MCF 10A (cell line): Measurements from ENCODE around the gene HOPX. TPM values are rescaled to one million over a fixed set of nuclear protein-coding genes. Genes with fewer than 3 reads are reported as not detected.
"Not testable (repeated sequence)": the region's sequence is repeated elsewhere in the genome, so short reads cannot be mapped to it uniquely, and the experiment has no call there.

Experiments used
- BruUV-seq: library from RNA; stranded (reverse); fragments of 400-500 nt; replicated peaks from 2 replicates; lab custom pipeline; 2021; lab: Mats Ljungman, UMichigan
- CTCF ChIA-PET: fragments of 300-600 bp; sonication (Branson Sonifier 250); formaldehyde crosslinking; extraction: SDS; loops from one replicate; lab custom pipeline; 2021; ENCODE audit warnings: antibody characterized with exemption, inconsistent platforms; lab: Yijun Ruan, JAX
- POLR2A ChIA-PET: fragments of 300-600, 350-650 bp; sonication (Branson Sonifier 250); formaldehyde crosslinking; extraction: SDS; loops from one replicate; lab custom pipeline; 2020; ENCODE audit warnings: antibody characterized with exemption, inconsistent platforms; lab: Yijun Ruan, JAX
- DNase-seq: peaks from one replicate; pipeline ENCODE4 v3.0.0-alpha.2; 2018; ENCODE audit not compliant: unreplicated experiment
- H3K27ac Mint-ChIP-seq: one replicate; pipeline ENCODE4 v1.8.0; 2022; ENCODE audit warnings: mild to moderate bottlenecking, low read depth, mixed read lengths; ENCODE audit not compliant: unreplicated experiment
- H3K27me3 Mint-ChIP-seq: one replicate; pipeline ENCODE4 v1.8.0; 2022; ENCODE audit warnings: mixed read lengths; ENCODE audit not compliant: insufficient read depth, unreplicated experiment
- H3K36me3 Mint-ChIP-seq: one replicate; pipeline ENCODE4 v1.8.0; 2022; ENCODE audit warnings: mild to moderate bottlenecking, moderate library complexity, mixed read lengths; ENCODE audit not compliant: insufficient read depth, unreplicated experiment
- H3K4me1 Mint-ChIP-seq: one replicate; pipeline ENCODE4 v1.8.0; 2022; ENCODE audit warnings: mixed read lengths; ENCODE audit not compliant: insufficient read depth, unreplicated experiment
- H3K4me3 Mint-ChIP-seq: one replicate; pipeline ENCODE4 v1.8.0; 2022; ENCODE audit warnings: mild to moderate bottlenecking, moderate library complexity, mixed read lengths; ENCODE audit not compliant: unreplicated experiment
- H3K9me3 Mint-ChIP-seq: one replicate; pipeline ENCODE4 v1.8.0; 2022; ENCODE audit warnings: mixed read lengths; ENCODE audit not compliant: unreplicated experiment
- intact Hi-C: fragments of 100-400 bp; cut with micrococcal nuclease; formaldehyde crosslinking; loops from 2 replicates; pipeline ENCODE4 v1.14.1; 2022
- total RNA-seq: library from RNA; stranded (reverse); gene quantifications from 2 replicates; pipeline ENCODE4 v1.2.3, GENCODE V29; 2022
- TF ChIP-seq, protein P1 (sequence below): fragments of 200-600 bp; IDR thresholded peaks from one replicate; pipeline ENCODE4 v1.8.0; 2022; ENCODE audit warnings: antibody characterized with exemption, mild to moderate bottlenecking; ENCODE audit not compliant: unreplicated experiment

The HOPX gene
- total RNA-seq, 1 experiment from 2014 or later = not detected

DNA sequence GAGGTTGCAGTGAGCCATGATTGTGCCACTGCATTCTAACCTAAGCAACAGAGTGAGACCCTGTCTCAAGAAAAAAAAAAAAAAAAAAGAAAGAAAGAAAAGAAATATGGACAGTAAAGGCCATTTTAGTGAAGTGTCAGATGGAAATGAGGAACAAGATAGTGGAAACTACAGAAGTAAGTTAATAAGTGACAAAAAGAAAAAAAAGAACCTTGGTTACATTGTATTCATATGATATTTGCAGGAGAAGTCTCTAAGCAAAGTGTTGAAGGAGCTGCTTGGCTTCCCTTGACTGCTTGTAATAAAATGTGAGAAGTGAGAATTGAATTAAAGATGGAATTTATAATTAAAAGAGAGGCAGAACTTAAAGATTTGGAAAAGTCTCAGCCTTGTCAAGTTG is 73.2 kb downstream of the HOPX start:
- CTCF ChIA-PET = no interaction called here

DNA sequence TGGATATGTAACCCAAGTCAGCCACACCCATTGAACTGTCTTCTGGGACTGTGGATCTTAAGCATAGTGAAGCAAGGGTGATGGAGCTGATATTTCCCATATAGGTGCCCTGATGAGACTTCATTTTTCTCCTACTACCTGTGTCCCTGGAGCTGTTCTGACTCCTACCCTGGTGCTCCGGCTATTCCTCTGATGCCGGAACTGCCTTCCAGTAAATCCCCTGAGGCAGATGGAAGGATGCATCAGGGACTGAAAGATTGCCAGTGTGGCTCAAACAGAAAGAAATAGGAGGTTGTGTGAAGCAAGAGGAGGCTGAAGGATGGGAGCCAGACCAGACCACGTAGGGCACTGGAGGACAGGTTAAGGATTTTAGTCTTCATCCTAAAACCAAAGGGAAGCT is 74.7 kb downstream of the HOPX start:
- intact Hi-C loops = no loop called here
- CTCF ChIA-PET = interaction anchor here (1.1 kb wide), 1 partner anchor 10 kb away, joined by 4 read pairs; no protein-coding TSS in a partner anchor
- TF ChIP-seq, protein P1, sequence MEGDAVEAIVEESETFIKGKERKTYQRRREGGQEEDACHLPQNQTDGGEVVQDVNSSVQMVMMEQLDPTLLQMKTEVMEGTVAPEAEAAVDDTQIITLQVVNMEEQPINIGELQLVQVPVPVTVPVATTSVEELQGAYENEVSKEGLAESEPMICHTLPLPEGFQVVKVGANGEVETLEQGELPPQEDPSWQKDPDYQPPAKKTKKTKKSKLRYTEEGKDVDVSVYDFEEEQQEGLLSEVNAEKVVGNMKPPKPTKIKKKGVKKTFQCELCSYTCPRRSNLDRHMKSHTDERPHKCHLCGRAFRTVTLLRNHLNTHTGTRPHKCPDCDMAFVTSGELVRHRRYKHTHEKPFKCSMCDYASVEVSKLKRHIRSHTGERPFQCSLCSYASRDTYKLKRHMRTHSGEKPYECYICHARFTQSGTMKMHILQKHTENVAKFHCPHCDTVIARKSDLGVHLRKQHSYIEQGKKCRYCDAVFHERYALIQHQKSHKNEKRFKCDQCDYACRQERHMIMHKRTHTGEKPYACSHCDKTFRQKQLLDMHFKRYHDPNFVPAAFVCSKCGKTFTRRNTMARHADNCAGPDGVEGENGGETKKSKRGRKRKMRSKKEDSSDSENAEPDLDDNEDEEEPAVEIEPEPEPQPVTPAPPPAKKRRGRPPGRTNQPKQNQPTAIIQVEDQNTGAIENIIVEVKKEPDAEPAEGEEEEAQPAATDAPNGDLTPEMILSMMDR = no peak
- Mint-ChIP-seq H3K4me1 (no peaks in the 10 kb centered on the region), H3K9me3 (no peaks in the 10 kb centered on the region), H3K27ac (no peak overlapping the region), H3K4me3 (no peak overlapping the region), H3K27me3 (no peaks in the 10 kb centered on the region), H3K36me3 (no peaks in the 10 kb centered on the region)
- no peak for DNase-seq
- POLR2A ChIA-PET = no interaction called here
- BruUV-seq = no TSS peak

More for the DNA sequence above, 73.2 kb downstream of the HOPX start:
- no peak overlapping the region for H3K4me3 Mint-ChIP-seq
- no peaks in the 10 kb centered on the region for H3K27me3 Mint-ChIP-seq
- BruUV-seq = no TSS peak
- peaks cover 2% of the 10 kb centered on the region for H3K4me1 Mint-ChIP-seq
- no peak overlapping the region for H3K27ac Mint-ChIP-seq
- no peak for DNase-seq
- TF ChIP-seq, protein P1 = no peak
- intact Hi-C loops = no loop called here
- no peaks in the 10 kb centered on the region for H3K36me3 Mint-ChIP-seq
- POLR2A ChIA-PET = no interaction called here
- H3K9me3 Mint-ChIP-seq = no peaks in the 10 kb centered on the region

DNA sequence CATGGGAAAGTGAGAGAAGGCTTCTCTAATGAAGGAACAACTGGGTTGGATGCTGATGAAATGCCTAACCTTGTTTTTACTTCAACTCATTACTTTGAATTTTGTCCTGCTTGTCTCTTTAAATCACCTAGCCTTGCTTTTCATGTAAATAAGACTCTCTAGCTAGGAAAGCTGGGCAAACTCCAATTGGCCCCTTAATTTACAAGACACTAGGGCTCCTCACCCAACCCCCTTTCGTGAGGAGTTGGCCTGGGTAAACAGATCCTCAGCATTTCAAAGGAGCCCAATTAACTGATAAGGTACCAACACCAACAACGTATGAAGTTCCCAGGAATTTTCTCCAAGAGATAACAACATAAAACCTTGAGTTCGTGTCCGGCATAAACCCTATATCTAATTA is 75.6 kb downstream of the HOPX start:
- H3K27ac Mint-ChIP-seq, BruUV-seq, DNase-seq, H3K9me3 Mint-ChIP-seq, H3K36me3 Mint-ChIP-seq, H3K27me3 Mint-ChIP-seq, H3K4me1 Mint-ChIP-seq, H3K4me3 Mint-ChIP-seq, intact Hi-C loops: not testable (repeated sequence)
- POLR2A ChIA-PET = interaction anchor here (0.5 to 0.6 kb wide), 2 partner anchors 36 to 164 kb away, joined by 3 to 4 read pairs; no protein-coding TSS in a partner anchor
- CTCF ChIA-PET = interaction anchor here (1.1 kb wide), 1 partner anchor 9 kb away, joined by 4 read pairs; no protein-coding TSS in a partner anchor

DNA sequence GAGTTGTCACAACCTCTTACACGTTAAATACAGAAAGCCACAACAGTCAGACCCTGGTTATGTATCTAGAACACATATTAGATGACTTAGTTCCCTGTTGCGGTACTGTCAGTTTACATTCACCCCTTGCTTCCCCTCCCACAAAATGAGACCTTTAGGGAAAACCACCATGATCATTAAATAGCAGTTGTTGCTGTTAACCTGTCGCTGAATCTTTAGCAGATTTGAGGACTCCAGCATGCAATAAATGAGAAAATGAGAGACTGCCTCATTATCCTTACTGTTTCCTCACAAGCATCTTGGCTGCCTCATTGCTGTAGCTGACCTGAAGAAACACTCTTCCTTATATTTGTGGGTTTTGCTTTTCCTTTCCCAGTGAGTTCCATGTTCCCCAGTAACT is 77.8 kb downstream of the HOPX start:
- Mint-ChIP-seq H3K4me3 (no peak overlapping the region), H3K27me3 (no peaks in the 10 kb centered on the region), H3K4me1 (no peaks in the 10 kb centered on the region), H3K36me3 (no peaks in the 10 kb centered on the region), H3K27ac (no peak overlapping the region), H3K9me3 (no peaks in the 10 kb centered on the region)
- no TSS peak for BruUV-seq
- intact Hi-C loops = no loop called here
- TF ChIP-seq, protein P1 = no peak
- ChIA-PET CTCF (interaction anchor here (1.0 to 1.3 kb wide), 2 partner anchors 74 to 196 kb away, joined by 3 to 4 read pairs; no protein-coding TSS in a partner anchor), POLR2A (no interaction called here)
- no peak for DNase-seq

Other genes with a start within 250 kb of the HOPX start
- 35.0 and 47.0 TPM in 2 replicates for gene PPAT, start 245.7 kb downstream of the HOPX start, total RNA-seq
- 160 and 189 TPM in 2 replicates for gene PAICS, start 245.0 kb downstream of the HOPX start, total RNA-seq
- gene SRP72, start 213.7 kb downstream of the HOPX start, total RNA-seq = 348 and 419 TPM in 2 replicates
- 0.22 and 0.28 TPM in 2 replicates for gene ARL9, start 175.5 kb downstream of the HOPX start, total RNA-seq
- not detected in 2 replicates for gene SPINK2, start 140.4 kb upstream of the HOPX start, total RNA-seq
- 50.5 and 51.6 TPM in 2 replicates for gene REST, start 226.6 kb upstream of the HOPX start, total RNA-seq